Mucosa of descending colon (tissue), 3 donors: Measurements from ENCODE around the gene NOS1. TPM values are rescaled to one million over a fixed set of nuclear protein-coding genes. Genes with fewer than 3 reads are reported as not detected.

Experiments used
- ATAC-seq: fragments of 200-7000 bp; cut with Tn5 transposase; one replicate; pipeline ENCODE4 v1.9.1; 2020; ENCODE audit warnings: mild to moderate bottlenecking, moderate library complexity
- DNase-seq, 3 donors: peaks; one replicate each; pipeline ENCODE4 v3.0.0-alpha.2; 2020
- H3K36me3 ChIP-seq: fragments of 200-600 bp; one replicate; pipeline ENCODE4 v1.8.0; 2021; ENCODE audit warnings: low read depth, mild to moderate bottlenecking
- H3K4me1 ChIP-seq: fragments of 200-600 bp; one replicate; pipeline ENCODE4 v1.8.0; 2021; ENCODE audit warnings: low read depth, mild to moderate bottlenecking
- H3K4me3 ChIP-seq: fragments of 200-600 bp; one replicate; pipeline ENCODE4 v1.8.0; 2021; ENCODE audit warnings: mild to moderate bottlenecking
- H3K9me3 ChIP-seq: fragments of 200-600 bp; one replicate; pipeline ENCODE4 v1.8.0; 2021; ENCODE audit warnings: mild to moderate bottlenecking
- intact Hi-C, 2 donors: fragments of 100-400 bp; cut with DNase I in 1 of 2; cut with micrococcal nuclease in 1 of 2; formaldehyde crosslinking; loops; one replicate each; pipeline versions ENCODE4 v1.11.0 to v1.11.1; 2022; cut with DNase I, micrococcal nuclease
- long read RNA-seq, 2 donors: library from polyadenylated mRNA; unstranded; transcript quantifications; one replicate each; pipeline ENCODE4 v2.0.0, GENCODE V29; 2019 to 2021
- total RNA-seq, 3 donors: library from RNA; stranded (reverse); fragmentation: NEBNext Ultra II Directional in 2 of 3; extraction: Animal tissue kit (Norgen Biotek cat#: 25700) in 2 of 3; gene quantifications; one replicate each; pipeline versions ENCODE4 v1.2.1 to v1.2.4, GENCODE V29; 2021 to 2023
- TF ChIP-seq, protein P1 (sequence below): fragments of 200-600 bp; IDR thresholded peaks from one replicate; pipeline ENCODE4 v1.8.0; 2022; ENCODE audit warnings: antibody characterized with exemption, mild to moderate bottlenecking
- donor health status: DM: no; HTN: no; CAD: no; lungs with moderate emphysema.
- donor health status: DM: no; HTN: no; CAD: no.
- donor health status: DM: no; HTN: yes; CAD: no.

The NOS1 gene
- total RNA-seq = 10 to 100 TPM in 1 of 3 donors, under 1 TPM in 2; 0.09 to 11.0 (median 0.29) TPM
- long read RNA-seq, donor 1, partial matches to known transcripts = 4 of 7 reads
- long read RNA-seq, donor 1, other reads (novel, unspliced or antisense) = 3 of 7 reads
- long read RNA-seq, donor 2 = 0 reads

DNA sequence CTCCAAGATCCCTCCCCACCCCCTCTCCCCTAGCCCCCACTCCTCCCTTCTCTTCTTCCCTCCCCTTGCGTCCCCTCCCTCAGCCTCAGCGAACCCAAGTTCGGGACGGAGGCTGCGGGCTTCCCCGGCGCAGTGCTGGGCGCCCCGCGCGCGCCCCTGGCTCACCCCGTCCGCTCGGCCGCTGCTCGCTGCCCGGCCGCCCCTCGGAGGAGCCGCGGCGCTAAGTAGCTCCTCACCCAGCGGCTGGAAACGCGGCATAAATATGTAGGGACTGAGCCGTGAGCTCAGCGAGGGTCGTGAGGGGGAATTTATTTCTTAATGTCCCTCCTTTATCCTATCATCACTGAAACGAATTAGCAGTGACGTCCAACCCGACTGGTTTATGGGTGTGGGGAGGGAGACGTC, at the start of gene NOS1:
Gene NOS1 (minus strand): TSS at position 280 of the 405 bp plus-strand sequence. CDS start 30,557 bp downstream, outside the sequence.
- H3K9me3 ChIP-seq = no peaks in the 10 kb centered on the region
- TF ChIP-seq, protein P1, sequence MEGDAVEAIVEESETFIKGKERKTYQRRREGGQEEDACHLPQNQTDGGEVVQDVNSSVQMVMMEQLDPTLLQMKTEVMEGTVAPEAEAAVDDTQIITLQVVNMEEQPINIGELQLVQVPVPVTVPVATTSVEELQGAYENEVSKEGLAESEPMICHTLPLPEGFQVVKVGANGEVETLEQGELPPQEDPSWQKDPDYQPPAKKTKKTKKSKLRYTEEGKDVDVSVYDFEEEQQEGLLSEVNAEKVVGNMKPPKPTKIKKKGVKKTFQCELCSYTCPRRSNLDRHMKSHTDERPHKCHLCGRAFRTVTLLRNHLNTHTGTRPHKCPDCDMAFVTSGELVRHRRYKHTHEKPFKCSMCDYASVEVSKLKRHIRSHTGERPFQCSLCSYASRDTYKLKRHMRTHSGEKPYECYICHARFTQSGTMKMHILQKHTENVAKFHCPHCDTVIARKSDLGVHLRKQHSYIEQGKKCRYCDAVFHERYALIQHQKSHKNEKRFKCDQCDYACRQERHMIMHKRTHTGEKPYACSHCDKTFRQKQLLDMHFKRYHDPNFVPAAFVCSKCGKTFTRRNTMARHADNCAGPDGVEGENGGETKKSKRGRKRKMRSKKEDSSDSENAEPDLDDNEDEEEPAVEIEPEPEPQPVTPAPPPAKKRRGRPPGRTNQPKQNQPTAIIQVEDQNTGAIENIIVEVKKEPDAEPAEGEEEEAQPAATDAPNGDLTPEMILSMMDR = no peak
- DNase-seq = no peak
- no peaks in the 10 kb centered on the region for H3K36me3 ChIP-seq
- no peak within 1 kb of the TSS for H3K4me3 ChIP-seq
- intact Hi-C loops = loop anchor here in 1 of 2 donors (10.0 kb wide), 1 partner anchor 233 kb away; no protein-coding TSS in a partner anchor
- H3K4me1 ChIP-seq = no peaks in the 10 kb centered on the region
- no peak for ATAC-seq

DNA sequence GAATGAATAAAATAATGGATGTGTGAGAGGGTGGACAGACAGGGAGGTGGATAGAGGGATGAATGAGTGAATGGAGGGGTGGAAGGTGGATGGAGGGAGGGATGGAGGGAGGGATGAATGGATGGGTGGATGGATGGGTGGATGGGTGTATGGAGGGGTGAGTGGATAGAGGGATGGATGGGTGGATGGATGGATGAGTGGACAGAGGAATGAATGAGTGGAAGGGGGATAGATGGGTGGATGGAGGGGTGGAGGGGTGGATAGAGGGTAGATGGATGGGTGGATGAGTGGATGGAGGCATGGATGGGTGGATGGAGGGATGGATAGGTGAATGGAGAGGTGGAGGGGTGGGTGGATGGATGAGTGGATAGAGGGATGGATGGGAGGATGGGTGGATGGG, 47.9 kb upstream of the NOS1 start:
- intact Hi-C loops = no loop called here
- Histone ChIP-seq H3K4me3 (no peak overlapping the region), H3K36me3 (no peaks in the 10 kb centered on the region), H3K4me1 (no peaks in the 10 kb centered on the region), H3K9me3 (no peaks in the 10 kb centered on the region)
- no peak for ATAC-seq
- DNase-seq = no peak
- TF ChIP-seq, protein P1 = no peak

DNA sequence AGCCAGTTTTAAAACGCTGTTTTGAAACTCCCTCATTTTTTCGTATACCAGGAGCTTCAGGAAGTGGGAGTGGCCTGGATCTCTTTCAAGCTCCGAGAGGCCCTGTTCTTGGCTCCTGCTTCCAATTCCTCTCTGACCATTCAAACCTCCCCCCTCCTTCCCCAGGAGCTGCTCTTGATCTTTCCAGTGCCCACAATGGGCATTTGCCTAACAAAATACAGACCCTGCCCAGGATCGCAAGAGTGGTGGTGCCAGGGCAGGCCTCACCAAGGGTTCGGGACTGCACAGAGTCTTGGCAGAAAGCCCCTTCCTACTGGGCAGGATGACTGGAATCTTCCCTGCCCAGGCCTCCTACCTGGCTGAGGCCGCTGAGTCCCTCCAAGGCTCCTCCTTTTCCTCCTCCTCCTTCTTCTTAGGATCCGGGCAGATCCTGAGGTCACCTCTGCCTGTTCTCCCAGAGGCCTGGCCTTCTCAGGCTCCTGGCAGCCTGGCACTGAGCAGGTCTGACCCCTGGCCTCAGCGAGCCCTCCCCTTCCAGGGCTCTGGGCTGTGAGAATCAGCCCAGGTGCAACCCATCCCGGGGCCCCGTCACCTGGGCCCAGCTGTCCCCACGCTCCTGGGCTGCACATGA, 46.9 kb upstream of the NOS1 start:
- DNase-seq (peak in 2 of 3 donors; percentile 24 to 29), ATAC-seq (peak; percentile 43)
- TF ChIP-seq, protein P1 = no peak
- Histone ChIP-seq H3K4me3 (no peak overlapping the region), H3K36me3 (no peaks in the 10 kb centered on the region), H3K4me1 (no peaks in the 10 kb centered on the region), H3K9me3 (no peaks in the 10 kb centered on the region)
- intact Hi-C loops = no loop called here

DNA sequence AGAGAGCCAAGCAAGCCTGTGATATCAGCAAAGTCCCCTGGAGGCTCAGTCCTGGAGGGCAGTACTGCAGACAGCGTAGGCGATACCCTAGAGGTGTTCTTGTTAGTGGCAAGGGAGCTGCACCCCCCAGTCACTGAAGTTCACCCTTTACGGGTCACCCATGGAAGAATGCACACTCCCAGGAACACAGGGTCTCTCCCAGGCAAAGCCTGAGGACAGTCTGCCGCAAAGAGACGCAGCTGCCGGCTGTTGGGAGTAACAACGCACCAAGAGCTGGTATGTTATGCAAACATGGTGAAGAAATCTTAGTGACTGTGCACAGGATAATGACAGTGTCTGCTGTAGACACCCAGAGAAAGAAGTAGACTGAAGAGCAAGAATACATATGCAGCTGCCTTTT, 43.5 kb upstream of the NOS1 start:
- Histone ChIP-seq H3K36me3 (no peaks in the 10 kb centered on the region), H3K4me1 (no peaks in the 10 kb centered on the region), H3K4me3 (no peak overlapping the region), H3K9me3 (no peaks in the 10 kb centered on the region)
- TF ChIP-seq, protein P1 = no peak
- intact Hi-C loops = no loop called here
- DNase-seq = no peak
- no peak for ATAC-seq

DNA sequence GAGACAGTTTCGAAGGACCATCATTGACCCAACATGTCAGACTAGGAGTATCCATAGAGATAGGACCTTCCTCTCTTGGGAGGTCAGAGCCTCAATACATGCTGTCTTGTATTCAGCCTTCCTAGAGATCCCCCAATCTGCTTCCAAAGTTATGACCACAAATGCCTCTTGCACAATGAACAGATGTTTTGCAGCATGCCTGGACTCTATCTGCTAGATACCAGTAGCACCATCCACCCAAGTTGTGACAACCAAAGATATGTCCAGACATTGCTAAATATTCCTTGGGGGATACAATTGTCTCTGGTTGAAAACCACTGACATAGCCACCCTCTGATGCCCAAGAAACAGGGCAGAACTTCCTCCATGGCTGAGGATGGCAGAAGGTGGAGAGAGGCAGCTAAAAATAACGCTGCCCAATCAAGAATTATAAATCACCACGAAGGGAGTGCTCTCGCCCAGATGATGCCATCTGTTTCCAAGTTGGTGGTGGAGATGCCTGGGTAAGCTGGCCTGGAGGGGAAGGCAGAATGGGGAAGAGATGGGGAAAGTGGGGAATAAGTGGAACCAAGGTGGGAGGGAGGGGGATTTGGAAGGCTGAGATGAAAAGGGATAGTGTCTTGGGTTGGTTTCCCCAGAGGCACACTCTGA, 42.9 kb upstream of the NOS1 start:
- Histone ChIP-seq H3K9me3 (no peaks in the 10 kb centered on the region), H3K4me1 (no peaks in the 10 kb centered on the region), H3K36me3 (no peaks in the 10 kb centered on the region), H3K4me3 (no peak overlapping the region)
- TF ChIP-seq, protein P1 = no peak
- intact Hi-C loops = no loop called here
- ATAC-seq (no peak), DNase-seq (no peak)
